Retina (tissue), 1 donor: ENCODE results near the gene LTBP4.
"Not testable (repeated sequence)": the region's sequence is repeated elsewhere in the genome, so short reads cannot be mapped to it uniquely, and the experiment has no call there.

Experiments
- DNase-seq: peaks from one replicate; pipeline ENCODE4 v3.0.0-alpha.2; 2016

The LTBP4 gene

GRCh38 chr19:40632311-40633036 is 31.3 kb downstream of the LTBP4 start:
- no peak for DNase-seq

GRCh38 chr19:40633207-40633606 is 32.0 kb downstream of the LTBP4 start:
- DNase-seq = no peak

GRCh38 chr19:40638327-40638726 is 37.2 kb downstream of the LTBP4 start:
- no peak for DNase-seq

GRCh38 chr19:40639638-40639982 is 38.4 kb downstream of the LTBP4 start:
- DNase-seq = no peak

- no peak for DNase-seq
Observed at GRCh38 chr19:40640744-40641143, 39.6 kb downstream of the LTBP4 start.

GRCh38 chr19:40641281-40641680 is 40.1 kb downstream of the LTBP4 start:
- DNase-seq = no peak

GRCh38 chr19:40642051-40642706 is 41.0 kb downstream of the LTBP4 start:
- DNase-seq = no peak

GRCh38 chr19:40642757-40643305 is 41.7 kb downstream of the LTBP4 start:
- DNase-seq = no peak

- no peak for DNase-seq
Observed at GRCh38 chr19:40646743-40647254, 45.6 kb downstream of the LTBP4 start.

- DNase-seq = not testable (repeated sequence)
Observed at GRCh38 chr19:40649903-40650675, 48.9 kb downstream of the LTBP4 start.

- DNase-seq = no peak
Observed at GRCh38 chr19:40650749-40651305, 49.7 kb downstream of the LTBP4 start.

- not testable (repeated sequence) for DNase-seq
Observed at GRCh38 chr19:40652303-40652702, 51.1 kb downstream of the LTBP4 start.

GRCh38 chr19:40655684-40656083 is 54.5 kb downstream of the LTBP4 start:
- DNase-seq = not testable (repeated sequence)

GRCh38 chr19:40658031-40658430 is 56.9 kb downstream of the LTBP4 start:
- DNase-seq = no peak

- DNase-seq = no peak
Observed at GRCh38 chr19:40659116-40659515, 57.9 kb downstream of the LTBP4 start.

GRCh38 chr19:40659566-40659965 is 58.4 kb downstream of the LTBP4 start:
- no peak for DNase-seq

GRCh38 chr19:40661616-40662015 is 60.4 kb downstream of the LTBP4 start:
- no peak for DNase-seq

GRCh38 chr19:40662925-40663694 is 61.9 kb downstream of the LTBP4 start:
- peak; percentile 94 for DNase-seq

- no peak for DNase-seq
Observed at GRCh38 chr19:40663695-40664692, 62.8 kb downstream of the LTBP4 start.

- DNase-seq = no peak
Observed at GRCh38 chr19:40666803-40667438, 65.8 kb downstream of the LTBP4 start.
